ENCODE measurements around the gene GNL2. TPM values are rescaled to one million over a fixed set of nuclear protein-coding genes. Genes with fewer than 3 reads are reported as not detected.

Gene GNL2
- total RNA-seq, 2 donors from 2014 or later: 28.4 to 35.9 TPM

DNA sequence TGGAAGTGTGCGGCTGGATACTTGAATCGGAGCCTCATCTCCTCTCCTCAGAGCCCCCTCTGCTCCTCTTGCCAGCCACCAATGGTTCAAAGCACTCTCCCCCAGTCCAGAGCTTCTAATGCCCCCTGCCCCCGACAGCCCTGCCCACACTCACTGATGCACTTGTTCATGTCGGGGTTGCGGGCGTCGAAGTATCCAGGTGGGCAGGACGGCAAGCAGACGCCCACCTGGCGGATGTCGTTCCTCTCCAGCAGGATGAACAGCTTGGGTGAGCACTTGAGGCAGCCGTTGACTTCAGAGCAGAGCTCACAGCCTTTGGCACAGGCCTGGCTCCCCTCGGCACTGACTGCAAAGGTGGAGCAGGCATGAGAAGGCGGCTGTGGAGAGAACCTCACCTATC lies 20.6 kb upstream of the GNL2 start:
- no peak overlapping the region for H3K4me3 ChIP-seq
- H3K36me3 ChIP-seq: no peaks in the 10 kb centered on the region
- H3K27me3 ChIP-seq: no peaks in the 10 kb centered on the region
- intact Hi-C loops (cut with DNase I): no loop called here
- no peaks in the 10 kb centered on the region for H3K4me1 ChIP-seq
- H3K9ac ChIP-seq (ENCODE audit: low read depth in 2 of 2, low read length in 2 of 2): no peak overlapping the region
- TF ChIP-seq, protein P1, sequence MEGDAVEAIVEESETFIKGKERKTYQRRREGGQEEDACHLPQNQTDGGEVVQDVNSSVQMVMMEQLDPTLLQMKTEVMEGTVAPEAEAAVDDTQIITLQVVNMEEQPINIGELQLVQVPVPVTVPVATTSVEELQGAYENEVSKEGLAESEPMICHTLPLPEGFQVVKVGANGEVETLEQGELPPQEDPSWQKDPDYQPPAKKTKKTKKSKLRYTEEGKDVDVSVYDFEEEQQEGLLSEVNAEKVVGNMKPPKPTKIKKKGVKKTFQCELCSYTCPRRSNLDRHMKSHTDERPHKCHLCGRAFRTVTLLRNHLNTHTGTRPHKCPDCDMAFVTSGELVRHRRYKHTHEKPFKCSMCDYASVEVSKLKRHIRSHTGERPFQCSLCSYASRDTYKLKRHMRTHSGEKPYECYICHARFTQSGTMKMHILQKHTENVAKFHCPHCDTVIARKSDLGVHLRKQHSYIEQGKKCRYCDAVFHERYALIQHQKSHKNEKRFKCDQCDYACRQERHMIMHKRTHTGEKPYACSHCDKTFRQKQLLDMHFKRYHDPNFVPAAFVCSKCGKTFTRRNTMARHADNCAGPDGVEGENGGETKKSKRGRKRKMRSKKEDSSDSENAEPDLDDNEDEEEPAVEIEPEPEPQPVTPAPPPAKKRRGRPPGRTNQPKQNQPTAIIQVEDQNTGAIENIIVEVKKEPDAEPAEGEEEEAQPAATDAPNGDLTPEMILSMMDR (IDR thresholded peaks at IDR 0.05): no peak
- H3K27ac ChIP-seq: no peak overlapping the region
- no peak for DNase-seq
- no peaks in the 10 kb centered on the region for H3K9me3 ChIP-seq

DNA sequence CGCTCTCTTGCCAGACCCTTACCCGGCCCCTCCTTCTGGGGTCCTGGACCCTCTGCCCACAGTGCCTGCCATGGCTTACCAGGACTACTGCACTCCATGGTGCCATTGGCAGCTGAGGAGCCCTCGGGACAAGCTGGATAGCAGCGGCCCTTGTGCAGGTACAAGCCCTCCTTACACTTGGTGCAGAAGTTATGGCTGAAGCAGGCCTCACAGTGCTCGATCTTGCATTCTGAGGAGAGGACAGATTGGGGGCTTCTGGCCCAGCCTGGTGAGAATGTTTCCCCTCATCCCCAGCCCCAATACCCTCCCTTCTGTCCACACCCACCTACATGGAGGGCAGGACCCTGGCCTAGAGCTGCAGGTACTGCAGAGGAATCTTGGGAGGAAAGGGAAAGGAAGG lies 18.4 kb upstream of the GNL2 start:
- TF ChIP-seq, protein P1 (IDR thresholded peaks at IDR 0.05): no peak
- Histone ChIP-seq H3K27ac (no peak overlapping the region), H3K9ac (ENCODE audit: low read depth in 2 of 2, low read length in 2 of 2) (no peak overlapping the region), H3K27me3 (no peaks in the 10 kb centered on the region), H3K9me3 (no peaks in the 10 kb centered on the region), H3K4me3 (no peak overlapping the region), H3K4me1 (no peaks in the 10 kb centered on the region), H3K36me3 (no peaks in the 10 kb centered on the region)
- intact Hi-C loops (cut with DNase I): no loop called here
- no peak for DNase-seq

DNA sequence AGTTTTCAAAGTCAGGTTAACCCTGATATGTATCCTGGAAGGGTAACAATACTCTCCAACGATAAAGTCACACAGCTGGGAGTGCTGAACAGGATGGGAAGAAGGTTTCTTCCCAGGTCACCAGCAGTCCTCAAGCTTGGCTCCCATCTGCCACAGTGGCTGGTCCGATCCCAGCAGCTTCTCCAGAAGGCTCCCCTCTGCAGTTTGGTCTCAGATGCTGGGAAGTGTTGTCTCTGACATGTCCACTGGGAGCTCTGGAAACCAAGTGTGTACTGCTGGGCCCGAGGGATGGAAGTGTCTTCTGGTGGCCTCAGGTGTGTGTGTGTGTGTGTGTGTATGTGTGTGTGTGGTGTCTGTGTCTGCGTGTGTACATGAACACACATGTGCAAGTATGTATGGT lies 16.4 kb upstream of the GNL2 start:
- no peak overlapping the region for H3K9ac ChIP-seq (ENCODE audit: low read depth in 2 of 2, low read length in 2 of 2)
- no peak overlapping the region for H3K4me3 ChIP-seq
- TF ChIP-seq, protein P1 (IDR thresholded peaks at IDR 0.05): no peak
- no peaks in the 10 kb centered on the region for H3K36me3 ChIP-seq
- H3K9me3 ChIP-seq: no peaks in the 10 kb centered on the region
- intact Hi-C loops (cut with DNase I): no loop called here
- H3K4me1 ChIP-seq: no peaks in the 10 kb centered on the region
- no peak for DNase-seq
- H3K27me3 ChIP-seq: no peaks in the 10 kb centered on the region
- no peak overlapping the region for H3K27ac ChIP-seq

DNA sequence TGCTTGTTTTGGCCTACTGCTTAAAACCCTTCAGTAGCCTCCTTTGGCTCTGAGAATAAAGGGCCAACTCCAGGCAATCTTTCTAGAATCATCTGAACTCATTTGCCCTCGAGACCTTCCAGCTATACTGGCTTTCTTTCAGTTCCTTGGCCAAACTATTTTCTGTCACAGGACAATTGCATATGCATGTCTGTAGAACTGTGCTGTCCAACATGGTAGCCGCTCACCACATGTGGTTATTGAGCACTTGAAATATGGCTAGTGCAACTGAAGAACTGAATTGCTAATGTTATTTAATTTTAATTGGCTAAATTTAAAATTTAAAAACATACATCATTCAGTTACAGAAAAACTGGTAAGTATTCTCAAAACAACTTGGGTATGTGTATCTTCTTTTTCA lies 14.3 kb upstream of the GNL2 start:
- H3K4me3 ChIP-seq: no peak overlapping the region
- DNase-seq: no peak
- no peak overlapping the region for H3K9ac ChIP-seq (ENCODE audit: low read depth in 2 of 2, low read length in 2 of 2)
- H3K36me3 ChIP-seq: no peaks in the 10 kb centered on the region
- TF ChIP-seq, protein P1 (IDR thresholded peaks at IDR 0.05): no peak
- no peaks in the 10 kb centered on the region for H3K9me3 ChIP-seq
- intact Hi-C loops (cut with DNase I): loop anchor here (10.0 kb wide), 1 partner anchor 255 kb away; no protein-coding TSS in a partner anchor
- H3K4me1 ChIP-seq: no peaks in the 10 kb centered on the region
- H3K27ac ChIP-seq: no peak overlapping the region
- H3K27me3 ChIP-seq: no peaks in the 10 kb centered on the region

DNA sequence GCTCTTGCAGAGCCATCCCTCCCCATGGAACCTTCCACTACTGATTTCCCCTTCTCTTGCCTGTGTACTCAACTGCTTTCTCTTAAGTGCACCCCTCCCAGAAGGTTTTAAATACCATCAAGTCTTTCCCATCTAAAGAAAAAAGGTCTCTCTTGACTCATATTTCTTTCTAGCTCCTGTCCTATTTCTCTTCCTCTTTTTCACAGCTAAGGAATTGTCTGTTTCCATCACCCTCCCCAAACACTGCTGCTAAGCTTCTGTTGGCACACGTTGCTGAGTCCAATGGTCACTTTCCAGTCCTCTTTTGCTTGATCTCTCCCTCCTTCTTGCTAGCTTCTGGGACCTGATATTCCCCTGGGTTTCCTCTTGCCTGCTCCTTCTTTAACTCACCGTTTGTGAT lies 13.3 kb upstream of the GNL2 start:
- no peaks in the 10 kb centered on the region for H3K27me3 ChIP-seq
- no peaks in the 10 kb centered on the region for H3K36me3 ChIP-seq
- intact Hi-C loops (cut with DNase I): loop anchor here (10.0 kb wide), 1 partner anchor 256 kb away; no protein-coding TSS in a partner anchor
- no peaks in the 10 kb centered on the region for H3K4me1 ChIP-seq
- no peak overlapping the region for H3K27ac ChIP-seq
- no peaks in the 10 kb centered on the region for H3K9me3 ChIP-seq
- TF ChIP-seq, protein P1 (IDR thresholded peaks at IDR 0.05): no peak
- H3K4me3 ChIP-seq: no peak overlapping the region
- no peak overlapping the region for H3K9ac ChIP-seq (ENCODE audit: low read depth in 2 of 2, low read length in 2 of 2)
- no peak for DNase-seq

Measured in colonic mucosa (tissue), 4 donors.